Esophagus muscularis mucosa (tissue), 4 donors: ENCODE results near the gene CLIC3. TPM values are rescaled to one million over a fixed set of nuclear protein-coding genes. Genes with fewer than 3 reads are reported as not detected.

Experiments used
- DNase-seq: peaks from one replicate; pipeline ENCODE4 v3.0.0-alpha.2; 2017; ENCODE audit errors: extremely low spot score
- H3K27ac ChIP-seq, 4 donors: fragments of 200-600 bp; sonication (generic); replicated peaks in 1 of 4; 1 replicate in 3 of 4; 2 replicates in 1 of 4; pipeline ENCODE4 v1.5.1; 2016 to 2019; ENCODE audit warnings: mild to moderate bottlenecking in 1 of 4
- H3K27me3 ChIP-seq, 4 donors: fragments of 200-600 bp; sonication (generic); one replicate each; pipeline versions ENCODE4 v1.5.1 to v1.6.0; 2016 to 2019
- H3K36me3 ChIP-seq, 4 donors: fragments of 200-600 bp; sonication (generic); one replicate each; pipeline ENCODE4 v1.5.1; 2016 to 2019
- H3K4me1 ChIP-seq, 4 donors: fragments of 200-600 bp; sonication (generic); one replicate each; pipeline ENCODE4 v1.5.1; 2016 to 2019
- H3K4me3 ChIP-seq, 4 donors: fragments of 200-600 bp; sonication (generic); 1 replicate in 2 of 4; 2 replicates in 2 of 4; pipeline ENCODE4 v1.5.1; 2016 to 2019; ENCODE audit warnings: mild to moderate bottlenecking in 4 of 4, moderate library complexity in 1 of 4
- H3K9me3 ChIP-seq, 4 donors: fragments of 200-600 bp; sonication (generic); 1 replicate in 3 of 4; 2 replicates in 1 of 4; pipeline ENCODE4 v1.5.1; 2016 to 2019
- CTCF ChIP-seq, 3 experiments: fragments of 200-600 bp in 2 of 3; fragments of 450-650 bp in 1 of 3; sonication (generic) in 2 of 3; IDR thresholded peaks; one replicate each; pipeline ENCODE4 v1.5.1; 2017 to 2019; ENCODE audit warnings: antibody characterized with exemption in 3 of 3, mild to moderate bottlenecking in 2 of 3, moderate library complexity in 1 of 3
- EP300 ChIP-seq: sonication (generic); formaldehyde crosslinking; IDR thresholded peaks from one replicate; pipeline ENCODE4 v1.6.1; 2017; ENCODE audit warnings: antibody characterized with exemption
- POLR2A ChIP-seq: fragments of 450-650 bp; IDR thresholded peaks from one replicate; pipeline ENCODE4 v1.6.1; 2017; ENCODE audit warnings: antibody characterized with exemption, moderate library complexity, mild to moderate bottlenecking, low read depth
- POLR2AphosphoS5 ChIP-seq, 2 donors: sonication (generic); formaldehyde crosslinking; IDR thresholded peaks; one replicate each; pipeline ENCODE4 v1.6.1; 2017; ENCODE audit warnings: antibody characterized with exemption in 2 of 2
- WGBS: methylation state at CpG from one replicate; pipeline ENCODE4 v1.1.5; 2018; 5-methylcytosine and 5-hydroxymethylcytosine counted together
- intact Hi-C: fragments of 100-400 bp; cut with DNase I; formaldehyde crosslinking; loops from one replicate; pipeline ENCODE4 v1.15.1; 2023
- total RNA-seq, 4 donors: library from RNA; depleted of rRNA; stranded (reverse); fragments of >200 nt; gene quantifications; one replicate each; pipeline versions ENCODE4 v1.1.0 to v1.2.1, GENCODE V29; 2016

The CLIC3 gene
- total RNA-seq, 4 donors from 2014 or later = 1.4 to 2.5 TPM; not detected in 2

- WGBS = 9% methylated on average over 12 of the region's 78 CpGs
- intact Hi-C loops = no loop called here
- no peak for DNase-seq
- Histone ChIP-seq H3K4me1 (peaks cover 30 to 57% (median 50%) of the 10 kb centered on the region in 4 donors), H3K36me3 (no peaks in the 10 kb centered on the region), H3K27me3 (peaks cover 0 to 39% (median 0%) of the 10 kb centered on the region in 4 donors), H3K27ac (peak overlapping the region in 3 of 4 donors; percentile 48 to 64 (median 52)), H3K9me3 (no peaks in the 10 kb centered on the region), H3K4me3 (peak overlapping the region; percentile 54 to 68 (median 56))
- TF ChIP-seq CTCF (IDR thresholded peaks at IDR 0.05) = no peak
- TF ChIP-seq POLR2A = no peak
Measured at GRCh38 chr9:136978073-136978864, 18.1 kb downstream of the CLIC3 start.

- no peak for TF ChIP-seq CTCF (IDR thresholded peaks at IDR 0.05)
- TF ChIP-seq EP300 = no peak
- no peak for TF ChIP-seq POLR2A
- no peak for TF ChIP-seq POLR2AphosphoS5 (IDR thresholded peaks at IDR 0.05)
- H3K9me3 ChIP-seq = no peaks in the 10 kb centered on the region
- peaks cover 30 to 57% (median 48%) of the 10 kb centered on the region in 4 donors for H3K4me1 ChIP-seq
- peak overlapping the region in 3 of 4 donors; percentile 48 to 64 (median 52) for H3K27ac ChIP-seq
- DNase-seq = no peak
- peak overlapping the region; percentile 54 to 68 (median 56) for H3K4me3 ChIP-seq
- WGBS = no CpG with 5 or more reads among the region's 33 CpGs
- intact Hi-C loops = no loop called here
- H3K27me3 ChIP-seq = peaks cover 0 to 36% (median 0%) of the 10 kb centered on the region in 4 donors
- no peaks in the 10 kb centered on the region for H3K36me3 ChIP-seq
Measured at GRCh38 chr9:136977649-136978072, 18.7 kb downstream of the CLIC3 start.

- intact Hi-C loops = no loop called here
- H3K36me3 ChIP-seq = no peaks in the 10 kb centered on the region
- peak within 1 kb of the TSS; percentile 54 to 68 (median 56) for H3K4me3 ChIP-seq
- H3K4me1 ChIP-seq = peaks cover 30 to 54% (median 46%) of the 10 kb centered on the region in 4 donors
- H3K9me3 ChIP-seq = no peaks in the 10 kb centered on the region
- TF ChIP-seq POLR2AphosphoS5 (IDR thresholded peaks at IDR 0.05) = no peak
- TF ChIP-seq EP300 = no peak
- TF ChIP-seq CTCF (IDR thresholded peaks at IDR 0.05) = no peak
- no peak for TF ChIP-seq POLR2A
- DNase-seq = no peak
- peak within 1 kb of the TSS in 3 of 4 donors; percentile 48 to 64 (median 52) for H3K27ac ChIP-seq
- 49% methylated on average over 3 of the region's 10 CpGs for WGBS
- H3K27me3 ChIP-seq = peaks cover 0 to 34% (median 0%) of the 10 kb centered on the region in 4 donors
Measured at GRCh38 chr9:136977223-136977622, 19.1 kb downstream of the CLIC3 start, which contains the start of gene PTGDS. Gene PTGDS (plus strand): TSS chr9:136977504. CDS start chr9:136977579, 75 bp downstream.

- Histone ChIP-seq H3K4me3 (no peak overlapping the region), H3K27me3 (peaks cover 0 to 22% (median 0%) of the 10 kb centered on the region in 4 donors), H3K27ac (peak overlapping the region in 1 of 4 donors; percentile 33), H3K9me3 (no peaks in the 10 kb centered on the region), H3K4me1 (peaks cover 30 to 47% (median 43%) of the 10 kb centered on the region in 4 donors), H3K36me3 (no peaks in the 10 kb centered on the region)
- intact Hi-C loops = no loop called here
- DNase-seq = no peak
- peak in 1 of 3 experiments; percentile 14 for TF ChIP-seq CTCF (IDR thresholded peaks at IDR 0.05)
- no peak for TF ChIP-seq POLR2A
- WGBS = 85% methylated on average over 6 of the region's 14 CpGs
Measured at GRCh38 chr9:136975644-136976043, 20.7 kb downstream of the CLIC3 start.
